Nucleus accumbens (tissue), 56 donors: ENCODE results near the gene CSH2.

Source experiments
- DNase-seq, 56 donors: peaks; one replicate each; lab custom pipeline; 2025; lab: John Stamatoyannopoulos, UW

CSH2 gene

DNA sequence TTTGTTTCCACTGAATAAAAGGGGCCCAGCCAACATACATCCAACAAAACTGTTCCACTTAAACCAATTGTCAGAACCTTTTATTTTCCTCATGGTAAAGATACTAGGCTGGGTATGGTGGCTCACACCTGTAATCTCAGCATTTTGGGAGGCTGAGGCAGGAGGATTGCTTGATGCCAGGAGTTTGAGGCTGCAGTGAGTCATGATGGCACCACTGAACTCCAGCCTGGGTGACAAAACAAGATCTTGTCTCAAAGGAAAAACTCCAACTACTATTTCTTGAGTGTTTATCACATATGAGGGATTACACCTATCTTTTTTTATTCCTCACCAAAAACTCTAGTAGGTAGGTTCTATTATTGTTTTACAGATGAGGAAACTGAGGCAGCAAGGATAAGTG, 50.9 kb downstream of the CSH2 start:
- no peak for DNase-seq
